ENCODE data around the gene SETDB2.

SETDB2 gene

GRCh38 chr13:49527123-49527522, 83.0 kb downstream of the SETDB2 start:
- TF ChIP-seq CTCF (IDR thresholded peaks at IDR 0.05; ENCODE audit: control insufficient read depth, extremely low read depth, insufficient read depth): no peak
- no peak overlapping the region for H3K4me3 ChIP-seq (ENCODE audit: low read depth, low read length)
- no peak for DNase-seq (ENCODE audit: low read depth)

- TF ChIP-seq CTCF (IDR thresholded peaks at IDR 0.05; ENCODE audit: control insufficient read depth, extremely low read depth, insufficient read depth): no peak
- H3K4me3 ChIP-seq (ENCODE audit: low read depth, low read length): no peak overlapping the region
- DNase-seq (ENCODE audit: low read depth): no peak
Measured at GRCh38 chr13:49528161-49528560, 84.1 kb downstream of the SETDB2 start.

- TF ChIP-seq CTCF (IDR thresholded peaks at IDR 0.05; ENCODE audit: control insufficient read depth, extremely low read depth, insufficient read depth): no peak
- no peak overlapping the region for H3K4me3 ChIP-seq (ENCODE audit: low read depth, low read length)
- no peak for DNase-seq (ENCODE audit: low read depth)
Measured at GRCh38 chr13:49530457-49530856, 86.4 kb downstream of the SETDB2 start.

- no peak for DNase-seq (ENCODE audit: low read depth)
- no peak overlapping the region for H3K4me3 ChIP-seq (ENCODE audit: low read depth, low read length)
- no peak for TF ChIP-seq CTCF (IDR thresholded peaks at IDR 0.05; ENCODE audit: control insufficient read depth, extremely low read depth, insufficient read depth)
Measured at GRCh38 chr13:49532593-49532992, 88.5 kb downstream of the SETDB2 start.

GRCh38 chr13:49533011-49533410, 88.9 kb downstream of the SETDB2 start:
- TF ChIP-seq CTCF (IDR thresholded peaks at IDR 0.05; ENCODE audit: control insufficient read depth, extremely low read depth, insufficient read depth): no peak
- no peak for DNase-seq (ENCODE audit: low read depth)
- H3K4me3 ChIP-seq (ENCODE audit: low read depth, low read length): no peak overlapping the region

GRCh38 chr13:49533591-49534269, 89.7 kb downstream of the SETDB2 start:
- DNase-seq (ENCODE audit: low read depth): no peak
- H3K4me3 ChIP-seq (ENCODE audit: low read depth, low read length): no peak overlapping the region
- TF ChIP-seq CTCF (IDR thresholded peaks at IDR 0.05; ENCODE audit: control insufficient read depth, extremely low read depth, insufficient read depth): no peak
